SU-DHL-6 (cell line): ENCODE measurements around the gene TLR2.

Experiments used
- CTCF ChIP-seq: fragments of 200-600 bp; sonication (generic); IDR thresholded peaks from one replicate; pipeline ENCODE4 v1.5.1; 2017; ENCODE audit warnings: antibody characterized with exemption, mild to moderate bottlenecking, low read length, moderate library complexity; ENCODE audit not compliant: insufficient read depth, poor library complexity, severe bottlenecking
- EZH2phosphoT487 ChIP-seq: fragments of 200-600 bp; sonication (generic), shearing (Covaris generic); conservative IDR thresholded peaks from 2 replicates; pipeline ENCODE4 v1.6.1; 2018; ENCODE audit warnings: mild to moderate bottlenecking, antibody characterized with exemption, low read length, moderate library complexity, mixed read lengths

- TF ChIP-seq EZH2phosphoT487, result no peak
- TF ChIP-seq CTCF, result no peak
These were observed 40.5 kb downstream of the TLR2 start for GRCh38 chr4:153724606-153725005.
